ENCODE data around the gene SUCLG2.

Gene SUCLG2

GRCh38 chr3:67648229-67648628 is 6.2 kb downstream of the SUCLG2 start:
- no peak for DNase-seq

GRCh38 chr3:67647390-67647878 is 7.0 kb downstream of the SUCLG2 start:
- peak; percentile 97 for DNase-seq

- no peak for DNase-seq
Observed at GRCh38 chr3:67646586-67647234, 7.7 kb downstream of the SUCLG2 start.

GRCh38 chr3:67644827-67645226 is 9.6 kb downstream of the SUCLG2 start:
- no peak for DNase-seq

GRCh38 chr3:67642734-67643133 is 11.7 kb downstream of the SUCLG2 start:
- no peak for DNase-seq

GRCh38 chr3:67642190-67642589 is 12.2 kb downstream of the SUCLG2 start:
- DNase-seq = no peak

GRCh38 chr3:67641451-67641850 is 13.0 kb downstream of the SUCLG2 start:
- DNase-seq = no peak

GRCh38 chr3:67640023-67640660 is 14.3 kb downstream of the SUCLG2 start:
- peak; percentile 52 for DNase-seq

- no peak for DNase-seq
Observed at GRCh38 chr3:67637255-67637900, 17.0 kb downstream of the SUCLG2 start.

- no peak for DNase-seq
Observed at GRCh38 chr3:67635806-67636205, 18.6 kb downstream of the SUCLG2 start.

- peak; percentile 91 for DNase-seq
Observed at GRCh38 chr3:67635257-67635656, 19.2 kb downstream of the SUCLG2 start.

- DNase-seq = no peak
Observed at GRCh38 chr3:67630666-67631362, 23.6 kb downstream of the SUCLG2 start.

GRCh38 chr3:67624687-67625086 is 29.7 kb downstream of the SUCLG2 start:
- DNase-seq = no peak

GRCh38 chr3:67624078-67624477 is 30.3 kb downstream of the SUCLG2 start:
- no peak for DNase-seq

GRCh38 chr3:67622652-67623051 is 31.8 kb downstream of the SUCLG2 start:
- DNase-seq = no peak

- no peak for DNase-seq
Observed at GRCh38 chr3:67620869-67621268, 33.5 kb downstream of the SUCLG2 start.

- DNase-seq = no peak
Observed at GRCh38 chr3:67619991-67620390, 34.4 kb downstream of the SUCLG2 start.

- no peak for DNase-seq
Observed at GRCh38 chr3:67617518-67617917, 36.9 kb downstream of the SUCLG2 start.

GRCh38 chr3:67616046-67616445 is 38.4 kb downstream of the SUCLG2 start:
- no peak for DNase-seq

- peak; percentile 23 for DNase-seq
Observed at GRCh38 chr3:67614195-67614594, 40.2 kb downstream of the SUCLG2 start.

GRCh38 chr3:67610458-67610857 is 44.0 kb downstream of the SUCLG2 start:
- DNase-seq = peak; percentile 78

- no peak for DNase-seq
Observed at GRCh38 chr3:67609709-67610108, 44.7 kb downstream of the SUCLG2 start.

GRCh38 chr3:67608034-67608433 is 46.4 kb downstream of the SUCLG2 start:
- DNase-seq = no peak

GRCh38 chr3:67605377-67605776 is 49.0 kb downstream of the SUCLG2 start:
- DNase-seq = peak; percentile 82
